Neural cell (in vitro differentiated cells): ENCODE results near the gene ERBB4. TPM values are rescaled to one million over a fixed set of nuclear protein-coding genes. Genes with fewer than 3 reads are reported as not detected.
"Not testable (repeated sequence)": the region's sequence is repeated elsewhere in the genome, so short reads cannot be mapped to it uniquely, and the experiment has no call there.

Source experiments
- H2AFZ ChIP-seq: fragments of 200-600, 300-800 bp; sonication (generic), shearing (Covaris generic); 2 replicates; pipeline ENCODE4 v1.6.0; 2014; ENCODE audit warnings: low read depth, mild to moderate bottlenecking, antibody characterized with exemption, low read length, moderate library complexity
- H3F3A ChIP-seq: fragments of 200-600 bp; shearing (Covaris generic); 2 replicates; pipeline ENCODE4 v1.6.1; 2016; ENCODE audit warnings: mild to moderate bottlenecking, moderate library complexity, mixed read lengths, antibody characterized with exemption, low read length; ENCODE audit not compliant: insufficient read depth, poor library complexity, severe bottlenecking
- H3K27ac ChIP-seq: fragments of 200-600, 300-800 bp; sonication (generic), shearing (Covaris generic); 2 replicates; pipeline ENCODE4 v1.5.1; 2014; ENCODE audit warnings: mild to moderate bottlenecking, low read length, moderate library complexity
- H3K27me3 ChIP-seq: fragments of 300-800, 200-600 bp; sonication (generic), shearing (Covaris generic); 2 replicates; pipeline ENCODE4 v1.6.0; 2014; ENCODE audit warnings: mild to moderate bottlenecking, low read depth, low read length, moderate library complexity; ENCODE audit not compliant: insufficient read depth
- H3K36me3 ChIP-seq: fragments of 300-800, 200-600 bp; sonication (generic), shearing (Covaris generic); 2 replicates; pipeline ENCODE4 v1.5.1; 2014; ENCODE audit warnings: mild to moderate bottlenecking, antibody characterized with exemption, low read length, moderate library complexity; ENCODE audit not compliant: insufficient read depth
- H3K4me2 ChIP-seq: fragments of 300-800, 200-600 bp; sonication (generic), shearing (Covaris generic); 2 replicates; pipeline ENCODE4 v1.6.0; 2014; ENCODE audit warnings: mild to moderate bottlenecking, low read length
- H3K4me3 ChIP-seq: fragments of 300-800, 200-600 bp; sonication (generic), shearing (Covaris generic); 2 replicates; pipeline ENCODE4 v1.5.1; 2014; ENCODE audit warnings: mild to moderate bottlenecking, low read length, moderate library complexity
- H3K79me2 ChIP-seq: fragments of 200-600 bp; shearing (Covaris generic); replicated peaks from 2 replicates; pipeline ENCODE4 v1.6.0; 2014; ENCODE audit warnings: mild to moderate bottlenecking, low read length, moderate library complexity; ENCODE audit not compliant: insufficient read depth
- H3K9ac ChIP-seq: fragments of 300-800, 200-600 bp; sonication (generic), shearing (Covaris generic); 2 replicates; pipeline ENCODE4 v1.6.1; 2016; ENCODE audit warnings: mild to moderate bottlenecking, low read length, mixed read lengths
- H3K9me2 ChIP-seq: fragments of 200-600 bp; shearing (Covaris generic); 2 replicates; pipeline ENCODE4 v1.6.1; 2016; ENCODE audit warnings: mild to moderate bottlenecking, low read length, mixed read lengths; ENCODE audit not compliant: insufficient read depth
- H3K9me3 ChIP-seq: fragments of 200-600, 300-800 bp; sonication (generic), shearing (Covaris generic); 2 replicates; pipeline ENCODE4 v1.6.1; 2016; ENCODE audit warnings: mild to moderate bottlenecking, mixed run types, low read length, moderate library complexity, mixed read lengths
- H4K20me1 ChIP-seq: fragments of 200-600 bp; shearing (Covaris generic); 2 replicates; pipeline ENCODE4 v1.6.1; 2016; ENCODE audit warnings: mild to moderate bottlenecking, mixed run types; ENCODE audit not compliant: insufficient read depth
- EP300 ChIP-seq: fragments of 450-650 bp; conservative IDR thresholded peaks from 2 replicates; pipeline ENCODE4 v1.6.1; 2014; ENCODE audit warnings: antibody characterized with exemption, mild to moderate bottlenecking, moderate library complexity; ENCODE audit not compliant: poor library complexity, severe bottlenecking
- EZH2 ChIP-seq: fragments of 200-600, 300-800 bp; shearing (Covaris generic), sonication (generic); IDR thresholded peaks from 2 replicates; pipeline ENCODE4 v1.6.1; 2014; ENCODE audit warnings: antibody characterized with exemption, low read length, borderline replicate concordance, mild to moderate bottlenecking; ENCODE audit not compliant: insufficient read depth, poor library complexity, severe bottlenecking
- MXI1 ChIP-seq: fragments of 450-650 bp; conservative IDR thresholded peaks from 2 replicates; pipeline ENCODE4 v1.6.1; 2014; ENCODE audit warnings: antibody characterized with exemption, mild to moderate bottlenecking; ENCODE audit not compliant: poor library complexity, severe bottlenecking
- POLR2AphosphoS5 ChIP-seq: IDR thresholded peaks from 2 replicates; pipeline ENCODE4 v1.6.1; 2012
- RAD21 ChIP-seq: fragments of 450-650 bp; conservative IDR thresholded peaks from 2 replicates; pipeline ENCODE4 v1.6.1; 2014; ENCODE audit warnings: antibody characterized with exemption, mild to moderate bottlenecking, moderate library complexity
- SMC3 ChIP-seq: fragments of 450-650 bp; conservative IDR thresholded peaks from 2 replicates; pipeline ENCODE4 v1.6.1; 2014; ENCODE audit warnings: antibody characterized with exemption, mild to moderate bottlenecking, moderate library complexity; ENCODE audit not compliant: poor library complexity
- TAF1 ChIP-seq: IDR thresholded peaks from 2 replicates; pipeline ENCODE4 v1.6.1; 2012; ENCODE audit warnings: low read depth
- polyA plus RNA-seq: library from polyadenylated mRNA; depleted of rRNA; stranded (reverse); fragments of >200 nt; gene quantifications from 2 replicates; pipeline ENCODE4 v1.2.3, GENCODE V29; 2014
- TF ChIP-seq, protein P1 (sequence below): IDR thresholded peaks from 2 replicates; pipeline ENCODE4 v1.6.1; 2012; ENCODE audit warnings: borderline replicate concordance
- TF ChIP-seq, protein P2 (sequence below): fragments of 450-650 bp; IDR thresholded peaks from 2 replicates; pipeline ENCODE4 v1.5.1; 2014; ENCODE audit warnings: antibody characterized with exemption, mild to moderate bottlenecking, moderate library complexity; ENCODE audit not compliant: poor library complexity, severe bottlenecking

ERBB4 gene
- polyA plus RNA-seq, 1 donor from 2014 or later = 0.69 TPM

DNA sequence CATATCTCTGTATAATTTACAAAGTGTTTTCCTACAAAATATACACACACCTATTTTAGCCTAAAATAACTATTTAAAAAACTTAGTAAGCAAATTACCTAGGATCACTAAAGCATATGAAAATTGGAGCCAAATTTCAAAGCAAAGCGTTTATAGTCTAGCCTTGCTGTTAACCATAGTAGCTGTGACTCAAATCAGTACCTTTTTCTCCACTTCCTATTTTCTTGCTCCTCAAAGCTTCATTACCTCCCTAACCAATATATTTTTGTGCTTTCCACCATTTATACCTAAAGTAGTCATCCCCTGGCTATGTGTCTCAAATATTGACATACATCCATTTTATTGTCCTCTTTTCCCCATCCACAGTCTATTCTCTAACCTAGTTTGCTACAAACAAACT, 73.1 kb downstream of the ERBB4 start:
- Histone ChIP-seq H3K9me3 (no peaks in the 10 kb centered on the region), H3K4me3 (no peak overlapping the region), H2AFZ (no peak overlapping the region), H3K79me2 (no peaks in the 10 kb centered on the region), H3K4me2 (no peak overlapping the region), H3K27me3 (no peaks in the 10 kb centered on the region), H3K9me2 (no peaks in the 10 kb centered on the region), H3K27ac (no peak overlapping the region), H3K36me3 (no peaks in the 10 kb centered on the region), H4K20me1 (no peaks in the 10 kb centered on the region), H3F3A (no peaks in the 10 kb centered on the region), H3K9ac (no peak overlapping the region)
- TF ChIP-seq SMC3 (no peak), POLR2AphosphoS5 (no peak), RAD21 (no peak), MXI1 (no peak), TAF1 (no peak), EP300 (no peak), EZH2 (no peak)
- TF ChIP-seq, protein P1, sequence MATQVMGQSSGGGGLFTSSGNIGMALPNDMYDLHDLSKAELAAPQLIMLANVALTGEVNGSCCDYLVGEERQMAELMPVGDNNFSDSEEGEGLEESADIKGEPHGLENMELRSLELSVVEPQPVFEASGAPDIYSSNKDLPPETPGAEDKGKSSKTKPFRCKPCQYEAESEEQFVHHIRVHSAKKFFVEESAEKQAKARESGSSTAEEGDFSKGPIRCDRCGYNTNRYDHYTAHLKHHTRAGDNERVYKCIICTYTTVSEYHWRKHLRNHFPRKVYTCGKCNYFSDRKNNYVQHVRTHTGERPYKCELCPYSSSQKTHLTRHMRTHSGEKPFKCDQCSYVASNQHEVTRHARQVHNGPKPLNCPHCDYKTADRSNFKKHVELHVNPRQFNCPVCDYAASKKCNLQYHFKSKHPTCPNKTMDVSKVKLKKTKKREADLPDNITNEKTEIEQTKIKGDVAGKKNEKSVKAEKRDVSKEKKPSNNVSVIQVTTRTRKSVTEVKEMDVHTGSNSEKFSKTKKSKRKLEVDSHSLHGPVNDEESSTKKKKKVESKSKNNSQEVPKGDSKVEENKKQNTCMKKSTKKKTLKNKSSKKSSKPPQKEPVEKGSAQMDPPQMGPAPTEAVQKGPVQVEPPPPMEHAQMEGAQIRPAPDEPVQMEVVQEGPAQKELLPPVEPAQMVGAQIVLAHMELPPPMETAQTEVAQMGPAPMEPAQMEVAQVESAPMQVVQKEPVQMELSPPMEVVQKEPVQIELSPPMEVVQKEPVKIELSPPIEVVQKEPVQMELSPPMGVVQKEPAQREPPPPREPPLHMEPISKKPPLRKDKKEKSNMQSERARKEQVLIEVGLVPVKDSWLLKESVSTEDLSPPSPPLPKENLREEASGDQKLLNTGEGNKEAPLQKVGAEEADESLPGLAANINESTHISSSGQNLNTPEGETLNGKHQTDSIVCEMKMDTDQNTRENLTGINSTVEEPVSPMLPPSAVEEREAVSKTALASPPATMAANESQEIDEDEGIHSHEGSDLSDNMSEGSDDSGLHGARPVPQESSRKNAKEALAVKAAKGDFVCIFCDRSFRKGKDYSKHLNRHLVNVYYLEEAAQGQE = no peak
- TF ChIP-seq, protein P2, sequence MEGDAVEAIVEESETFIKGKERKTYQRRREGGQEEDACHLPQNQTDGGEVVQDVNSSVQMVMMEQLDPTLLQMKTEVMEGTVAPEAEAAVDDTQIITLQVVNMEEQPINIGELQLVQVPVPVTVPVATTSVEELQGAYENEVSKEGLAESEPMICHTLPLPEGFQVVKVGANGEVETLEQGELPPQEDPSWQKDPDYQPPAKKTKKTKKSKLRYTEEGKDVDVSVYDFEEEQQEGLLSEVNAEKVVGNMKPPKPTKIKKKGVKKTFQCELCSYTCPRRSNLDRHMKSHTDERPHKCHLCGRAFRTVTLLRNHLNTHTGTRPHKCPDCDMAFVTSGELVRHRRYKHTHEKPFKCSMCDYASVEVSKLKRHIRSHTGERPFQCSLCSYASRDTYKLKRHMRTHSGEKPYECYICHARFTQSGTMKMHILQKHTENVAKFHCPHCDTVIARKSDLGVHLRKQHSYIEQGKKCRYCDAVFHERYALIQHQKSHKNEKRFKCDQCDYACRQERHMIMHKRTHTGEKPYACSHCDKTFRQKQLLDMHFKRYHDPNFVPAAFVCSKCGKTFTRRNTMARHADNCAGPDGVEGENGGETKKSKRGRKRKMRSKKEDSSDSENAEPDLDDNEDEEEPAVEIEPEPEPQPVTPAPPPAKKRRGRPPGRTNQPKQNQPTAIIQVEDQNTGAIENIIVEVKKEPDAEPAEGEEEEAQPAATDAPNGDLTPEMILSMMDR = no peak

DNA sequence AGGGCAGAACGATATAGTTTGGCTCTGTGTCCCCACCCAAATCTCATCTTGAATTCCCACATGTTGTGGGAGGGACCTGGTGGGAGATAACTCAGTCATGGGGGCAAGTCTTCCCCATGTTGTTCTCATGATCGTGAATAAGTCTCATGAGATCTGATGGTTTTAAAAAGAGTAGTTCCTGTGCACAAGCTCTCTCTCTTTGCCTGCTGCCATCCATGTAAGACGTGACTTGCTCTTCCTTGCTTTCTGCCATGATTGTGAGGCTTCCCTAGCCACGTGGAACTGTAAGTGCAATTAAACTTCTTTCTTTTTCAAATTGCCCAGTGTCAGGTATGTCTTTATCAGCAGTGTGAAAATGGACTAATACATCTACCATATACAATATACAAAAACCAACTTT, 76.9 kb downstream of the ERBB4 start:
- H3K9ac ChIP-seq, H2AFZ ChIP-seq, H3K36me3 ChIP-seq, H3K4me2 ChIP-seq, H3F3A ChIP-seq, H3K79me2 ChIP-seq, H3K9me3 ChIP-seq, H3K27ac ChIP-seq, H3K27me3 ChIP-seq, H3K4me3 ChIP-seq, H3K9me2 ChIP-seq, H4K20me1 ChIP-seq: not testable (repeated sequence)

DNA sequence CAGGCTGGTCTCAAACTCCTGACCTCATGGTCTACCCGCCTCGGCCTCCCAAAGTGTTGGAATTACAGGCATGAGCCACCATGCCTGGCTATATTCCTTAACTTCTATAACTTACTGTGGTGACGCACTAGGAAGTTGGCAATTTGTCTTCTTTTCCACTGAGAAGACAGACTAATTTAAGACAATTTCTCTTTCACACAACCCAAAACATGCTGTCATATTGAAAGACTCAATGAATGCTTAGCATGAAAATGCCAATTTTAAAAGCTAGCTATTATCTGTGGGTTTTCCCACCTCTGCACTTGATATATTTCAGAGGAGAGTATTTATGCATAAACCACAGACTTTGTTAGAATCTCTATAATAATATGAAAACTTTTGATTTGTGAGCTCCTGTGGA, 84.5 kb downstream of the ERBB4 start:
- Histone ChIP-seq H3K9me2 (no peaks in the 10 kb centered on the region), H3K79me2 (no peaks in the 10 kb centered on the region), H3K9ac (no peak overlapping the region), H3K27me3 (no peaks in the 10 kb centered on the region), H3K27ac (no peak overlapping the region), H2AFZ (no peak overlapping the region), H3K4me2 (no peak overlapping the region), H4K20me1 (no peaks in the 10 kb centered on the region), H3K4me3 (no peak overlapping the region), H3K9me3 (no peaks in the 10 kb centered on the region), H3F3A (no peaks in the 10 kb centered on the region), H3K36me3 (no peaks in the 10 kb centered on the region)
- TF ChIP-seq, protein P2 = no peak
- TF ChIP-seq EZH2 (no peak), RAD21 (no peak), SMC3 (no peak), EP300 (peak; percentile 92), POLR2AphosphoS5 (peak; percentile 83), MXI1 (no peak), TAF1 (no peak)
- TF ChIP-seq, protein P1 = no peak
